Stimulated activated memory B cell treated with anti-CD40 and anti-IgM and Interleukin-4, amounts not matched to agents 10 μg/mL and 1 μg/mL and 100 μg/mL, for 72 hours (primary cell): Measurements from ENCODE around the gene ACVR2A.

Experiments
- ATAC-seq: fragments of 150-1000 bp; cut with Tn5 transposase; 2 replicates; pipeline ENCODE4 v1.10.0; 2021
- H3K27ac Mint-ChIP-seq: one replicate; pipeline ENCODE4 v1.8.0; 2022; ENCODE audit warnings: mild to moderate bottlenecking, mixed read lengths
- H3K27me3 Mint-ChIP-seq: one replicate; pipeline ENCODE4 v1.8.0; 2022; ENCODE audit warnings: mixed read lengths
- H3K36me3 Mint-ChIP-seq: one replicate; pipeline ENCODE4 v1.8.0; 2022; ENCODE audit warnings: mixed read lengths
- H3K4me1 Mint-ChIP-seq: one replicate; pipeline ENCODE4 v1.8.0; 2022; ENCODE audit warnings: mixed read lengths
- H3K4me3 Mint-ChIP-seq: one replicate; pipeline ENCODE4 v1.8.0; 2022; ENCODE audit warnings: mild to moderate bottlenecking, moderate library complexity, mixed read lengths
- H3K9me3 Mint-ChIP-seq: one replicate; pipeline ENCODE4 v1.8.0; 2022; ENCODE audit warnings: mixed read lengths

ACVR2A gene

GRCh38 chr2:147933931-147934330 is 89.1 kb downstream of the ACVR2A start:
- Mint-ChIP-seq H3K27ac (no peak overlapping the region), H3K9me3 (no peaks in the 10 kb centered on the region), H3K36me3 (peaks cover 28% of the 10 kb centered on the region), H3K4me3 (no peak overlapping the region), H3K27me3 (no peaks in the 10 kb centered on the region), H3K4me1 (no peaks in the 10 kb centered on the region)
- no peak for ATAC-seq

- Mint-ChIP-seq H3K4me3 (no peak overlapping the region), H3K4me1 (no peaks in the 10 kb centered on the region), H3K9me3 (no peaks in the 10 kb centered on the region), H3K27ac (no peak overlapping the region), H3K36me3 (peaks cover 28% of the 10 kb centered on the region), H3K27me3 (no peaks in the 10 kb centered on the region)
- ATAC-seq, result no peak
Measured at GRCh38 chr2:147934881-147935620, 90.2 kb downstream of the ACVR2A start.

- Mint-ChIP-seq H3K27ac (no peak overlapping the region), H3K4me3 (no peak overlapping the region), H3K9me3 (no peaks in the 10 kb centered on the region), H3K36me3 (peaks cover 22% of the 10 kb centered on the region), H3K4me1 (no peaks in the 10 kb centered on the region), H3K27me3 (no peaks in the 10 kb centered on the region)
- ATAC-seq, result no peak
Measured at GRCh38 chr2:147937744-147938349, 93.0 kb downstream of the ACVR2A start.

GRCh38 chr2:147939313-147939712 is 94.5 kb downstream of the ACVR2A start:
- no peaks in the 10 kb centered on the region for H3K27me3 Mint-ChIP-seq
- no peak overlapping the region for H3K4me3 Mint-ChIP-seq
- H3K9me3 Mint-ChIP-seq, result no peaks in the 10 kb centered on the region
- H3K36me3 Mint-ChIP-seq, result peaks cover 22% of the 10 kb centered on the region
- no peak overlapping the region for H3K27ac Mint-ChIP-seq
- no peak for ATAC-seq
- no peaks in the 10 kb centered on the region for H3K4me1 Mint-ChIP-seq

- no peak overlapping the region for H3K27ac Mint-ChIP-seq
Measured at GRCh38 chr2:147945660-147946059, 100.8 kb downstream of the ACVR2A start.

GRCh38 chr2:147952118-147952517 is 107.3 kb downstream of the ACVR2A start:
- H3K27ac Mint-ChIP-seq, result no peak overlapping the region
- no peak for ATAC-seq
- no peak overlapping the region for H3K4me3 Mint-ChIP-seq
- no peaks in the 10 kb centered on the region for H3K27me3 Mint-ChIP-seq
- H3K9me3 Mint-ChIP-seq, result no peaks in the 10 kb centered on the region
- H3K36me3 Mint-ChIP-seq, result peaks cover 26% of the 10 kb centered on the region
- H3K4me1 Mint-ChIP-seq, result no peaks in the 10 kb centered on the region

More at GRCh38 chr2:147945660-147946059, 100.8 kb downstream of the ACVR2A start:
- Mint-ChIP-seq H3K9me3 (no peaks in the 10 kb centered on the region), H3K4me1 (no peaks in the 10 kb centered on the region), H3K36me3 (peaks cover 11% of the 10 kb centered on the region), H3K27me3 (no peaks in the 10 kb centered on the region), H3K4me3 (no peak overlapping the region)
- no peak for ATAC-seq

- Mint-ChIP-seq H3K27me3 (no peaks in the 10 kb centered on the region), H3K36me3 (peaks cover 82% of the 10 kb centered on the region), H3K4me1 (peaks cover 17% of the 10 kb centered on the region), H3K9me3 (peaks cover 15% of the 10 kb centered on the region), H3K27ac (no peak overlapping the region), H3K4me3 (no peak overlapping the region)
- ATAC-seq, result no peak
Measured at GRCh38 chr2:147968571-147968970, 123.7 kb downstream of the ACVR2A start.

GRCh38 chr2:147976102-147976501 is 131.3 kb downstream of the ACVR2A start:
- Mint-ChIP-seq H3K4me3 (no peak overlapping the region), H3K9me3 (peaks cover 3% of the 10 kb centered on the region), H3K36me3 (peaks cover 34% of the 10 kb centered on the region), H3K4me1 (peaks cover 24% of the 10 kb centered on the region), H3K27ac (no peak overlapping the region), H3K27me3 (no peaks in the 10 kb centered on the region)
- no peak for ATAC-seq

- no peak overlapping the region for H3K27ac Mint-ChIP-seq
- ATAC-seq, result no peak
- H3K9me3 Mint-ChIP-seq, result peaks cover 3% of the 10 kb centered on the region
- H3K27me3 Mint-ChIP-seq, result no peaks in the 10 kb centered on the region
- H3K4me1 Mint-ChIP-seq, result peaks cover 26% of the 10 kb centered on the region
- peaks cover 28% of the 10 kb centered on the region for H3K36me3 Mint-ChIP-seq
- no peak overlapping the region for H3K4me3 Mint-ChIP-seq
Measured at GRCh38 chr2:147977679-147978078, 132.8 kb downstream of the ACVR2A start.
